ENCODE measurements around the gene ACTN4. TPM values are rescaled to one million over a fixed set of nuclear protein-coding genes. Genes with fewer than 3 reads are reported as not detected.

The ACTN4 gene
- total and polyA plus RNA-seq, 10 of the 15 experiments (the other 5 are each of a cell fraction or from before 2014, with no cell fraction given) = 2.4 to 293 (median 72.5) TPM

- ChIA-PET CTCF (no interaction called here), SMC1A (ENCODE audit: uncharacterized antibody, unreplicated experiment) (no interaction called here), POLR2A (no interaction called here), RAD21 (ENCODE audit: unreplicated experiment) (no interaction called here)
- Histone ChIP-seq H3K4me3 (no peak overlapping the region), H3K9ac (ENCODE audit: control insufficient read depth, insufficient read depth, low read length) (no peak overlapping the region), H3K4me2 (ENCODE audit: control insufficient read depth, insufficient read depth) (no peak overlapping the region), H3K36me3 (ENCODE audit: control insufficient read depth in 2 of 2, insufficient read depth in 2 of 2, low read length in 1 of 2) (peaks cover 23 to 53% of the 10 kb centered on the region in 2 experiments), H3K27ac (ENCODE audit: control insufficient read depth, insufficient read depth) (no peak overlapping the region), H3K79me2 (ENCODE audit: control insufficient read depth, insufficient read depth, low read length) (no peaks in the 10 kb centered on the region), H3K9me3 (replicated peaks; ENCODE audit: control insufficient read depth, insufficient read depth, low read length) (no peaks in the 10 kb centered on the region), H3K27me3 (replicated peaks in 1 of 2; ENCODE audit: control insufficient read depth in 2 of 2, insufficient read depth in 2 of 2, low read length in 1 of 2) (no peaks in the 10 kb centered on the region), H2AFZ (ENCODE audit: control insufficient read depth, low read depth, low read length) (no peak overlapping the region), H3K4me1 (ENCODE audit: control insufficient read depth, insufficient read depth, low read length) (no peaks in the 10 kb centered on the region), H4K20me1 (ENCODE audit: control insufficient read depth, insufficient read depth) (no peaks in the 10 kb centered on the region)
- WGBS (ENCODE audit: insufficient coverage, insufficient replicate concordance, low lambda C conversion rate, missing lambda C conversion rate) = 81% methylated on average over 10 of the region's 15 CpGs
- DNase-seq (ENCODE audit: low read depth, low spot score) (no peak), FAIRE-seq (no peak), ATAC-seq (no peak)
- in situ Hi-C loops (cut with MboI) (no loop called here), intact Hi-C loops (cut with micrococcal nuclease; ENCODE audit: unreplicated experiment) (no loop called here)
- TF ChIP-seq ZNF384 (IDR thresholded peaks at IDR 0.05; ENCODE audit: borderline replicate concordance, low read depth, low read length) (no peak), ZBTB33 (IDR thresholded peaks at IDR 0.05) (no peak), EP300 (IDR thresholded peaks at IDR 0.05; ENCODE audit: borderline replicate concordance in 1 of 2, control insufficient read depth in 1 of 2, low read depth in 2 of 2, low read length in 2 of 2) (no peak), PML (IDR thresholded peaks at IDR 0.05; ENCODE audit: low read length) (no peak), RBBP5 (conservative IDR thresholded peaks at IDR 0.05) (no peak), PAX5 (IDR thresholded peaks at IDR 0.05; ENCODE audit: borderline replicate concordance, low read depth, low read length) (no peak), KAT2A (conservative IDR thresholded peaks at IDR 0.05; ENCODE audit: control insufficient read depth, low read depth, low read length) (no peak), SIN3A (IDR thresholded peaks at IDR 0.05; ENCODE audit: low read depth, low read length) (no peak)
- BruUV-seq (replicated peaks) = no TSS peak
Measured at GRCh38 chr19:38712161-38712748, 64.8 kb downstream of the ACTN4 start.

All from GM12878 (cell line).